ENCODE results near the gene ATF3. TPM values are rescaled to one million over a fixed set of nuclear protein-coding genes. Genes with fewer than 3 reads are reported as not detected.
A peak's percentile ranks its signal among the peaks of the same experiment; 100 is the strongest.

Gene ATF3
- total and polyA plus RNA-seq, 3 experiments from 2014 or later = 58.8 to 59.0 TPM; not detected in 1

DNA sequence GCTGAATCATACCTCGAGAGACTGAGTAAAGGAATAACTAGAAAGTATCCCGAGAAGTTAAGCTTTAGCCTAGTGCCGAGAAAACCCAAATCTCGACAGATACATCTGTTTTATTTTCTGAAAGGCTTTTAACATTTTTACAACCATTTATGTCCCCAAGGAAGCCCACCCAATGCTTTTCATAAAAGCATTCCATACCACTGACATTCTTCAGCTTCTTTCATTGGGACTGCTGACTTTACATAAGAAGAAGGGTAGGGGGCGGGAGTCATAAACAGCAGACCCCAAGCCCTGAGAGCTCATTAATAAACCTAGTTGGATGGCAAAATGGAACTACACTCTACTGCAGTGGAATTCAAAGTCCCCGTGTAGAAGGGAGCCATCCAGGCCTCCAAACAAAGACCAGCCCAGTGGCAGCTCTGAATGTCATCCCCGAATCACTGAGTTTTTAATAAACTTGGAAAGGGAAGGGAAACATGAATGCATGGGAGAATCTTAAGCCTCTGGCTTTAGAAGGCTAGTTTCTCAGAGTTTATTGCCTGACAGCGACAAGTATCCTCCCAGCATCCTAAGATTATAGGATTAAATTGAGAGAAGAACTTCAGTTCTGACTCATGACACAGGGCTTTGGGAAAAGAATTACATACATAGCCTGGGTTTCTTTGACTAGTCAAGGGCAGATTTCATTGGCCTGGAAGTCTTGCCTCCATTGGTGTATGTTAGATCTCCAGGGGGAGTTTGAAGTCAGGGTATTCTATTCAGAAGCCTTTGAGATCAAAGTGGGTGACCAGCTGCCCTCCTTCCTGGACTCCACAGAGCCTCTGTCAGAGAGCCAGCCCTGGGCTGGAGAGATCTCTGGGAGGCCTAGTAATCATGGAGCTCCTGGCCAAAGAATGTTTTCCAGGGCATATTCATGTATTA is 3.7 kb downstream of the ATF3 start:
- H3K4me3 Mint-ChIP-seq = no peak overlapping the region
- ChIA-PET CTCF (no interaction called here), POLR2A (no interaction called here)
- H3K9me3 ChIP-seq (ENCODE audit: low read length) = no peaks in the 10 kb centered on the region
- H3K27me3 ChIP-seq (ENCODE audit: insufficient read depth, low read length, poor library complexity, severe bottlenecking) = peaks cover 22% of the 10 kb centered on the region
- H3K9me3 Mint-ChIP-seq = peaks cover 0 to 2% (median 0%) of the 10 kb centered on the region in 5 donors
- peak overlapping the region in 1 of 8 donors; percentile 72 for H3K27ac Mint-ChIP-seq
- peaks cover 14% of the 10 kb centered on the region for H3K4me1 ChIP-seq (ENCODE audit: insufficient read depth, low read length)
- no peaks in the 10 kb centered on the region for H3K36me3 ChIP-seq (ENCODE audit: insufficient read depth, low read length)
- peaks cover 0 to 7% (median 0%) of the 10 kb centered on the region in 3 donors for H3K36me3 Mint-ChIP-seq
- no peak overlapping the region for H3K4me3 ChIP-seq (ENCODE audit: low read length)
- DNase-seq = no peak
- H3K4me1 Mint-ChIP-seq = peaks cover 12 to 17% (median 13%) of the 10 kb centered on the region in 3 donors
- H3K27me3 Mint-ChIP-seq = peaks cover 18 to 26% of the 10 kb centered on the region in 2 donors
- no peak overlapping the region for H3K27ac ChIP-seq (ENCODE audit: low read depth, low read length)

DNA sequence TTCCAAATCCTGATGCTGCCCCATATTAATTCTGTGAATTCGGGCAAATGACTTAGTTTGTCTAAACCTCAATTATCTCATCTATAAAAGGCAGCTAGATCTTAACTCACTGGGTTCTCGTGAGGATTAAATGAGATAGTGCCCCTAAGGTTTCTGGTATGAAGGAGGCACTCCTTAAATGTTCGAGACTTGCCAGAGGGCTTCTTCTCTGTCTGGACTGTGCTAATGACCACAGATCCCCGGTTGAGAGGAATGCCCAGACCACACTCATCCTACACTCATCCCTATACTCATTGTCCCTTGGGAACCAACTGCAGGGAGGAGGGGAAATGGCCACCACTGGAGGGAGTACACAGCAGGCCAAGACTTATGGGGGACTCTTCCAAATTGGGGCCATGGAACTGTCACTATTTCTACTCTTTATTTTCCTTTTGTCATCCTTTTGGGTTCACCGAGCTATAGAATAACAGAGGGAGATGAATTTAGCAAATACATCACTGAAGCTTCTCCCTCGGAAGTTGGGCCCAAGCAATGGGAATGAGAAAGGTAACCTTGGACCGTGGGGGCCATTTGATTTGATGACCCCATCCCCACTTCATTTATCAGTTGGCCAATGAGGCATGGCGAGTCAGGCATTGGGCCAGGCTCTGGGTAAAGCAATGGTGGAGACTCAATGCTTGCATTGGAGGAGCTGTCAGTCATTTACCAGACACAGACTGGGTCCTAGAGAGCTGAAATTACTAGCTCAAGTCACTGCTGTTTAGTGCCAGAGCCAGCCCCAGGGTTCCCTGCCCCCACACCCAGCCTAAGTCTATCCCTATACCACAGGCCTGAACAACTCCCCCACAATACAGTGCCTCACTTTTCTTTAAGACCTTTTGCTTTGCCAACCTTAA is 5.1 kb downstream of the ATF3 start:
- ChIA-PET POLR2A (no interaction called here), CTCF (no interaction called here)
- no peak overlapping the region for H3K4me3 ChIP-seq (ENCODE audit: low read length)
- DNase-seq = no peak
- H3K9me3 ChIP-seq (ENCODE audit: low read length) = no peaks in the 10 kb centered on the region
- H3K4me1 Mint-ChIP-seq = peaks cover 7 to 8% (median 7%) of the 10 kb centered on the region in 3 donors
- H3K27ac Mint-ChIP-seq = no peak overlapping the region
- peaks cover 0 to 2% (median 0%) of the 10 kb centered on the region in 5 donors for H3K9me3 Mint-ChIP-seq
- H3K27me3 Mint-ChIP-seq = peaks cover 13 to 17% of the 10 kb centered on the region in 2 donors
- H3K27me3 ChIP-seq (ENCODE audit: insufficient read depth, low read length, poor library complexity, severe bottlenecking) = peaks cover 16% of the 10 kb centered on the region
- peaks cover 6% of the 10 kb centered on the region for H3K4me1 ChIP-seq (ENCODE audit: insufficient read depth, low read length)
- peak overlapping the region in 1 of 7 donors; percentile 28 for H3K4me3 Mint-ChIP-seq
- H3K27ac ChIP-seq (ENCODE audit: low read depth, low read length) = no peak overlapping the region
- H3K36me3 ChIP-seq (ENCODE audit: insufficient read depth, low read length) = no peaks in the 10 kb centered on the region
- H3K36me3 Mint-ChIP-seq = peaks cover 0 to 3% (median 0%) of the 10 kb centered on the region in 3 donors

DNA sequence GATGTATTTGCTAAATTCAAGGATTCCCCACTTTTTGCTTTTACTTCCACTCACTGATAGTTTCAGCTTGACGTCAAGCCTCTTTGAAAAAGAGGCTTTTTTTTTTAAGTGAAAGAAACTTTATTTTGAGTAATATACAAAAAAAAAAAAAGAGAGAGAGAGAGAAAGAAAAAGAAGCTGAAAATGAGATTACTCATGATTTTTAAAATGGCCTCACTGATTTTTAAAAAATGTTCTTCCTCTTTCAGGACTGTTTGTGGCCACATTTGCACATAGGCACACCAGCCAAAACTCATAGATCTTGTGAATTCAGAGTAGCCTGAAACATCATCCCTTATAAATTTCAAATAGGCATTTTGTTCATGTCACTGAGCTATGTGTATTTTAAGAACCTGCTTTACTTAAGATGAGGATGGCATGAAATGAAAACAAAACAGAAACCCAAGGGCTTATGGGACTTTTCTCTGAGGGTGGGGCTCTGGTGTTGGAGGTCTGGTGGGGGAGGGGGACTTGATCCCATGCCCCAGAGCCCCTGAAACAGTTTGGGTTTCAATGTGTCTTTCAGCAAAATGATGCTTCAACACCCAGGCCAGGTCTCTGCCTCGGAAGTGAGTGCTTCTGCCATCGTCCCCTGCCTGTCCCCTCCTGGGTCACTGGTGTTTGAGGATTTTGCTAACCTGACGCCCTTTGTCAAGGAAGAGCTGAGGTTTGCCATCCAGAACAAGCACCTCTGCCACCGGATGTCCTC is 6.1 kb downstream of the ATF3 start:
- POLR2A ChIA-PET = no interaction called here
- H3K36me3 Mint-ChIP-seq = no peaks in the 10 kb centered on the region

DNA sequence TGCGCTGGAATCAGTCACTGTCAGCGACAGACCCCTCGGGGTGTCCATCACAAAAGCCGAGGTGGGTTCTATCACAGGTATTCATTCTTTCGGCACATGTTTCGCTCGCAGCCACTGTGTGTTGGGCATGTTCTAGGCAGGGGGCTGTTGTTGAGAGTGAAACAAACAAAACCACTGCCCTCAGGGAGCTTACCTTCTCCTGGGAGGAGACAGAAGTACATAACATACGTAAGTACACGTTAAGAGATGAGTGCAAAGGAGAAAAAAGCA is 6.6 kb downstream of the ATF3 start:
- no peak overlapping the region for H3K27ac ChIP-seq (ENCODE audit: low read depth, low read length)
- Mint-ChIP-seq H3K36me3 (no peaks in the 10 kb centered on the region), H3K4me1 (peaks cover 0 to 1% (median under 1%) of the 10 kb centered on the region in 3 donors), H3K9me3 (peaks cover 0 to 2% (median 0%) of the 10 kb centered on the region in 5 donors), H3K27ac (no peak overlapping the region), H3K27me3 (peaks cover 6 to 11% of the 10 kb centered on the region in 2 donors), H3K4me3 (no peak overlapping the region)
- H3K36me3 ChIP-seq (ENCODE audit: insufficient read depth, low read length) = no peaks in the 10 kb centered on the region
- no peaks in the 10 kb centered on the region for H3K4me1 ChIP-seq (ENCODE audit: insufficient read depth, low read length)
- no peaks in the 10 kb centered on the region for H3K9me3 ChIP-seq (ENCODE audit: low read length)
- ChIA-PET POLR2A (no interaction called here), CTCF (interaction anchor here (0.9 kb wide), 1 partner anchor 1035 kb away, joined by 3 read pairs; no protein-coding TSS in a partner anchor)
- DNase-seq = no peak
- no peak overlapping the region for H3K4me3 ChIP-seq (ENCODE audit: low read length)
- peaks cover 7% of the 10 kb centered on the region for H3K27me3 ChIP-seq (ENCODE audit: insufficient read depth, low read length, poor library complexity, severe bottlenecking)

More for the DNA sequence above, 6.1 kb downstream of the ATF3 start:
- peaks cover 0 to 2% (median 0%) of the 10 kb centered on the region in 5 donors for H3K9me3 Mint-ChIP-seq
- no peak overlapping the region for H3K4me3 ChIP-seq (ENCODE audit: low read length)
- H3K27me3 Mint-ChIP-seq = peaks cover 11 to 16% of the 10 kb centered on the region in 2 donors
- CTCF ChIA-PET = interaction anchor here (0.9 kb wide), 1 partner anchor 1034 kb away, joined by 3 read pairs; no protein-coding TSS in a partner anchor
- no peak for DNase-seq
- peaks cover 13% of the 10 kb centered on the region for H3K27me3 ChIP-seq (ENCODE audit: insufficient read depth, low read length, poor library complexity, severe bottlenecking)
- H3K36me3 ChIP-seq (ENCODE audit: insufficient read depth, low read length) = no peaks in the 10 kb centered on the region
- H3K9me3 ChIP-seq (ENCODE audit: low read length) = no peaks in the 10 kb centered on the region
- H3K4me1 ChIP-seq (ENCODE audit: insufficient read depth, low read length) = peaks cover 4% of the 10 kb centered on the region
- H3K4me3 Mint-ChIP-seq = no peak overlapping the region
- no peak overlapping the region for H3K27ac Mint-ChIP-seq
- no peak overlapping the region for H3K27ac ChIP-seq (ENCODE audit: low read depth, low read length)
- H3K4me1 Mint-ChIP-seq = peaks cover 5 to 6% (median 6%) of the 10 kb centered on the region in 3 donors

DNA sequence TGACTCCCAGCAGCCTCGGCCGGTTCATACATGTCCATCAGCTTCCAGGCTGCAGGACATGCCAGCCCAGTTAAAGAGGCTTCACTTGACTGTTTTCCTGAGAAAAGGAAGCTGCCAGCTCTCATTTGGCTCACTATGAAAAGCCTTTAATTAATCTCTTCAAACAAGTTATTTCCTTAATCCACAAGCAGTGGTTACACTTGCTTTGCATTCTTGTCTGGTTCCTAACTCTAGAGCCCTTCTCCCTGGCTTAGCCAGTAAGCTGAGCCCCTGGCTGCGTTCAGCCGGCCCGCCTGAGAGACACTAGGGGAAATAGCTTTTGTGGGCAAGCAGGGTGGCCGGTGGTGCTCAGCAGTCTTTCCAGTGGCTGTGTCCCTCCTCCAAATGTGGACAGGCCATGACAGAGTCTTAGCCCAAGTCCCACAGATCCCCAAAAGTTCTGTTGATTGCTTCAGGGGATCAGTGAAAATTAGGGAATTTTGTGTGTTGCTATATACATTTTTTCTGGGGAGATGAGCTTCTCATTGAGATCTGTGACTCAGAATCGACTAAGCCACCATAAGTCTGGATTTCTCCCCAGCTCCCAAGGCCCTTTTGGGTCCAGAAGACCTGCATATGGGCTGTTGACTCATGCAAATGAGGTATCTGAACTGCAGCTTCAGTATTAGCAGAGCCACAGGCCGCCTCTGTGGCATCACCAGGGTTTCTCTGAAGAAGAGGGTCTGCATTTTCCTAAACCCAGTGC is 10.1 kb downstream of the ATF3 start:
- H3K4me3 Mint-ChIP-seq = no peak overlapping the region
- Histone ChIP-seq H3K9me3 (ENCODE audit: low read length) (no peaks in the 10 kb centered on the region), H3K27ac (ENCODE audit: low read depth, low read length) (no peak overlapping the region), H3K4me3 (ENCODE audit: low read length) (no peak overlapping the region), H3K36me3 (ENCODE audit: insufficient read depth, low read length) (no peaks in the 10 kb centered on the region), H3K27me3 (ENCODE audit: insufficient read depth, low read length, poor library complexity, severe bottlenecking) (no peaks in the 10 kb centered on the region), H3K4me1 (ENCODE audit: insufficient read depth, low read length) (no peaks in the 10 kb centered on the region)
- peak overlapping the region in 1 of 8 donors; percentile 1 for H3K27ac Mint-ChIP-seq
- CTCF ChIA-PET = interaction anchor here (1.1 to 2.3 kb wide), 3 partner anchors 11 to 142 kb away, joined by 3 to 6 read pairs (median 5); partner anchors contain the start of gene ATF3
- POLR2A ChIA-PET = no interaction called here
- H3K36me3 Mint-ChIP-seq = no peaks in the 10 kb centered on the region
- no peak for DNase-seq
- H3K9me3 Mint-ChIP-seq = peaks cover 0 to 2% (median 0%) of the 10 kb centered on the region in 5 donors
- peaks cover under 1 to 1% of the 10 kb centered on the region in 2 donors for H3K27me3 Mint-ChIP-seq
- peaks cover 4 to 10% (median 5%) of the 10 kb centered on the region in 3 donors for H3K4me1 Mint-ChIP-seq

DNA sequence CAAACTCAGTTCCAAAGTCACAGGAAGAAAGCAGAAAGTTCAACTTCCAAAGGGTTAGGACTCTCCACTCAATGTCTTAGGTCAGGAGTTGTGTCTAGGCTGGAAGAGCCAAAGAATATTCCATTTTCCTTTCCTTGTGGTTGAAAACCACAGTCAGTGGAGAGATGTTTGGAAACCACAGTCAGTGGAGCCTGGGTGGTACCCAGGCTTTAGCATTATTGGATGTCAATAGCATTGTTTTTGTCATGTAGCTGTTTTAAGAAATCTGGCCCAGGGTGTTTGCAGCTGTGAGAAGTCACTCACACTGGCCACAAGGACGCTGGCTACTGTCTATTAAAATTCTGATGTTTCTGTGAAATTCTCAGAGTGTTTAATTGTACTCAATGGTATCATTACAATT is 11.7 kb downstream of the ATF3 start:
- DNase-seq = no peak
- Mint-ChIP-seq H3K4me3 (no peak overlapping the region), H3K9me3 (peaks cover 0 to 2% (median 0%) of the 10 kb centered on the region in 5 donors), H3K36me3 (no peaks in the 10 kb centered on the region), H3K27me3 (peaks cover 3 to 7% of the 10 kb centered on the region in 2 donors), H3K4me1 (peaks cover 4 to 10% (median 5%) of the 10 kb centered on the region in 3 donors), H3K27ac (no peak overlapping the region)
- H3K36me3 ChIP-seq (ENCODE audit: insufficient read depth, low read length) = no peaks in the 10 kb centered on the region
- POLR2A ChIA-PET = no interaction called here
- CTCF ChIA-PET = no interaction called here
- no peak overlapping the region for H3K27ac ChIP-seq (ENCODE audit: low read depth, low read length)
- no peak overlapping the region for H3K4me3 ChIP-seq (ENCODE audit: low read length)
- H3K4me1 ChIP-seq (ENCODE audit: insufficient read depth, low read length) = no peaks in the 10 kb centered on the region
- no peaks in the 10 kb centered on the region for H3K9me3 ChIP-seq (ENCODE audit: low read length)
- no peaks in the 10 kb centered on the region for H3K27me3 ChIP-seq (ENCODE audit: insufficient read depth, low read length, poor library complexity, severe bottlenecking)

All from CD8-positive, alpha-beta memory T cell (primary cell).